ENCODE measurements around the gene KDELR1. TPM values are rescaled to one million over a fixed set of nuclear protein-coding genes. Genes with fewer than 3 reads are reported as not detected.

Gene KDELR1
- total and polyA plus RNA-seq, 9 of the 15 experiments (the other 6 are each of a cell fraction or from before 2014, with no cell fraction given): 6.1 to 165 (median 58.5) TPM

DNA sequence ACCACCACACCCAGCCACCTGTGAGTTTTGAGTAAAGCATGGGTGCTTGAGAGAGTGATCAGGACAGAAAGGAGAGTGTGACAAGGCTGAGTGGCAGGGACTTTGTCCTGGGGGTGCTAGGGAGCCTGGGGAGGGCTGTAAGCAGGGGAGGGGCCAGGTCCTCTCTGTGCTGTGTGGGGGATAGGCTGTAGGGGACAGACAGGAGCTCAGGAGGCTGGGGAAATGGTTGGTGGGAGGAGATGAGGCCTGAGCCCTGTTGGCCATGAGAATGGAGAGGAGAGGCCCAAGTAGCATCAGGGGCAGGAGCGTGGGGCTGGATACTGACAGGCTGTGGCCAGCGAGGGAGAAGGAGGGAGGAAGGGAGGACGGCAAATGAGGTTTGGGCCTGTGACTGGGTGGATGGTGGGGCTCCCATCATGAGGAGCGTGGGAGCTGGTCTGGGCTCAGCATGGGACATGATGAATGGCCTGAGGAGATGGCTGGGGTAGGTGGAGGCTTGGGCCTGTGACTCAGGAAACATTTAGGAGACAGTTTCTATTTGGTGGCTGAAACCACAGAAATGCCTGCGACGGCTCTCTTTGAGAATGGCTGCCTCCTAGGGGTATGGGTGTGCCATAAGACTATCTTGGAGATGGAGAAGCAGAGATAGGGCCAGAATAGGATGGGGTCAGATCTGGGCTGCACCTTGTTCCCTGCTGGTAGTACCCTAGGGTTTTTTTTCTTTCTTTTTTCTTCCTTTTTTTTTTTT, 27.1 kb upstream of the KDELR1 start (continued):
- TF ChIP-seq RBM17 (IDR thresholded peaks at IDR 0.05; ENCODE audit: borderline replicate concordance, low read depth, low read length): no peak
- TF ChIP-seq NBN (IDR thresholded peaks at IDR 0.05; ENCODE audit: low read depth): 0 out of 2 replicates have a peak, but pooled peaks have one; percentile 56
- TF ChIP-seq KDM1A (IDR thresholded peaks at IDR 0.05): no peak; a peak in 1 of 4 replicates

DNA sequence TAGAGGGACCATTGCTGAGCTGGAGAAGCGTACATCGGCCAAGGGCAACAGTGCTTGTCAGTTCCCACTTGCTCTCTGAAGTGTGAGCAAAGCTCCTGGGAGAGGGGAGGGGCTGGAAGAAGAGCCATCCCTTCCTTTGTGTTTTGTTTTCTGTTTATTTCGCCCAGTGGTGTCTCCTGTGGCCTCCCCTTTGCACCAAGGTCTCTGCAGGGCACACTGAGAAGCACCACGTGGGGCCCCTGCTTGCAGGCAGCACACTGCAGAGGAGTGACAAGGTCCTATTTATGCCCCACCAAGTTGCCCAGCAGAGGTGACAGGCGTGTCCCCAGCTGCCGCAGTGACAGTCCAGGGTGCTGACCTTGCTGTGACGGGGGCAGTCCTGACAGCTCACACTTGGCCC, 26.1 kb upstream of the KDELR1 start:
- H3K36me3 ChIP-seq (ENCODE audit: control insufficient read depth, insufficient read depth, low read length): peaks cover 64% of the 10 kb centered on the region; the same call in 2 of the 3 replicates
- no peak overlapping the region for H3K4me3 ChIP-seq
- no peaks in the 10 kb centered on the region for H3K9me3 ChIP-seq (replicated peaks; ENCODE audit: control insufficient read depth, insufficient read depth, low read depth, low read length)
- in situ Hi-C loops (cut with MboI) (no loop called here), intact Hi-C loops (cut with micrococcal nuclease) (no loop called here)
- peaks cover 17 to 49% of the 10 kb centered on the region in 2 experiments for H3K4me1 ChIP-seq (replicated peaks in 1 of 2; ENCODE audit: control insufficient read depth in 2 of 2, insufficient read depth in 2 of 2, low read length in 2 of 2)
- peak overlapping the region in 1 of 2 experiments; percentile 55; a peak in 2 of 4 replicates for H3K9ac ChIP-seq (ENCODE audit: insufficient read depth in 1 of 2, low read depth in 2 of 2, low read length in 2 of 2)
- FAIRE-seq: no peak
- 73% methylated on average over 5 of the region's 7 CpGs for WGBS (ENCODE audit: insufficient coverage, low coverage, missing lambda C conversion rate)
- H2AFZ ChIP-seq (ENCODE audit: low read depth, low read length): no peak overlapping the region
- CTCF ChIA-PET (ENCODE audit: low intra/inter-chr PET ratio): no interaction called here
- POLR2A ChIA-PET: no interaction called here
- no peaks in the 10 kb centered on the region for H4K20me1 ChIP-seq (replicated peaks; ENCODE audit: control insufficient read depth, insufficient read depth, low read length)
- BruUV-seq (replicated peaks): no TSS peak
- no peak for ATAC-seq
- H3K9me1 ChIP-seq (ENCODE audit: control insufficient read depth, insufficient read depth, low read length): no peaks in the 10 kb centered on the region
- H3K27ac ChIP-seq (ENCODE audit: extremely low read depth, low read depth, low read length): no peak overlapping the region; the same call in 2 of the 3 replicates
- no peak overlapping the region for H3K4me2 ChIP-seq (ENCODE audit: insufficient read depth, low read length)
- DNase-seq (ENCODE audit: extremely low read depth in 1 of 4, low spot score in 3 of 4): no peak
- H3K79me2 ChIP-seq (ENCODE audit: control insufficient read depth, insufficient read depth, low read length): 0 out of 3 replicates have a peak, but pooled peaks cover 2% of the 10 kb centered on the region
- no peaks in the 10 kb centered on the region for H3K27me3 ChIP-seq (ENCODE audit: control insufficient read depth in 2 of 2, insufficient read depth in 2 of 2, low read length in 2 of 2)
- TF ChIP-seq ZNF239 (CRISPR knock-in tag; IDR thresholded peaks at IDR 0.05) (no peak), GATAD2B (IDR thresholded peaks at IDR 0.05; ENCODE audit: borderline replicate concordance) (no peak), BACH1 (tag; IDR thresholded peaks at IDR 0.05) (no peak), TFAM (CRISPR knock-in tag; conservative IDR thresholded peaks at IDR 0.05) (no peak), NFATC3 (IDR thresholded peaks at IDR 0.05) (no peak), POU5F1 (IDR thresholded peaks at IDR 0.05; ENCODE audit: borderline replicate concordance, low read depth, low read length, partially characterized antibody) (no peak), L3MBTL2 (IDR thresholded peaks at IDR 0.05) (no peak), HDAC6 (IDR thresholded peaks at IDR 0.05; ENCODE audit: low read depth, low read length) (no peak), TCF7 (IDR thresholded peaks at IDR 0.05; ENCODE audit: borderline replicate concordance) (no peak), ZNF282 (CRISPR knock-in tag; IDR thresholded peaks at IDR 0.05) (no peak), MTF1 (CRISPR knock-in tag; IDR thresholded peaks at IDR 0.05; ENCODE audit: borderline replicate concordance) (no peak), MED1 (CRISPR knock-in tag; IDR thresholded peaks at IDR 0.05; ENCODE audit: borderline replicate concordance) (no peak)
- TF ChIP-seq, protein P1, sequence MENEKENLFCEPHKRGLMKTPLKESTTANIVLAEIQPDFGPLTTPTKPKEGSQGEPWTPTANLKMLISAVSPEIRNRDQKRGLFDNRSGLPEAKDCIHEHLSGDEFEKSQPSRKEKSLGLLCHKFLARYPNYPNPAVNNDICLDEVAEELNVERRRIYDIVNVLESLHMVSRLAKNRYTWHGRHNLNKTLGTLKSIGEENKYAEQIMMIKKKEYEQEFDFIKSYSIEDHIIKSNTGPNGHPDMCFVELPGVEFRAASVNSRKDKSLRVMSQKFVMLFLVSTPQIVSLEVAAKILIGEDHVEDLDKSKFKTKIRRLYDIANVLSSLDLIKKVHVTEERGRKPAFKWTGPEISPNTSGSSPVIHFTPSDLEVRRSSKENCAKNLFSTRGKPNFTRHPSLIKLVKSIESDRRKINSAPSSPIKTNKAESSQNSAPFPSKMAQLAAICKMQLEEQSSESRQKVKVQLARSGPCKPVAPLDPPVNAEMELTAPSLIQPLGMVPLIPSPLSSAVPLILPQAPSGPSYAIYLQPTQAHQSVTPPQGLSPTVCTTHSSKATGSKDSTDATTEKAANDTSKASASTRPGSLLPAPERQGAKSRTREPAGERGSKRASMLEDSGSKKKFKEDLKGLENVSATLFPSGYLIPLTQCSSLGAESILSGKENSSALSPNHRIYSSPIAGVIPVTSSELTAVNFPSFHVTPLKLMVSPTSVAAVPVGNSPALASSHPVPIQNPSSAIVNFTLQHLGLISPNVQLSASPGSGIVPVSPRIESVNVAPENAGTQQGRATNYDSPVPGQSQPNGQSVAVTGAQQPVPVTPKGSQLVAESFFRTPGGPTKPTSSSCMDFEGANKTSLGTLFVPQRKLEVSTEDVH (IDR thresholded peaks at IDR 0.05; ENCODE audit: low read depth, partially characterized antibody): no peak
- TF ChIP-seq, protein P2, sequence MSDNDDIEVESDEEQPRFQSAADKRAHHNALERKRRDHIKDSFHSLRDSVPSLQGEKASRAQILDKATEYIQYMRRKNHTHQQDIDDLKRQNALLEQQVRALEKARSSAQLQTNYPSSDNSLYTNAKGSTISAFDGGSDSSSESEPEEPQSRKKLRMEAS (CRISPR knock-in tag; IDR thresholded peaks at IDR 0.05): no peak
- TF ChIP-seq, protein P3, sequence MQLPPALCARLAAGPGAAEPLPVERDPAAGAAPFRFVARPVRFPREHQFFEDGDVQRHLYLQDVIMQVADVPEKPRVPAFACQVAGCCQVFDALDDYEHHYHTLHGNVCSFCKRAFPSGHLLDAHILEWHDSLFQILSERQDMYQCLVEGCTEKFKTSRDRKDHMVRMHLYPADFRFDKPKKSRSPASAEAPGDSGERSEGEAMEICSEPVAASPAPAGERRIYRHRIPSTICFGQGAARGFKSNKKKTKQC (CRISPR knock-in tag; IDR thresholded peaks at IDR 0.05): no peak

Data from K562 (cell line).